Cardiac muscle cell (in vitro differentiated cells and primary cell): ENCODE data around the gene TAF10. TPM values are rescaled to one million over a fixed set of nuclear protein-coding genes. Genes with fewer than 3 reads are reported as not detected.

Source experiments
- DNase-seq, 2 donors: peaks; one replicate each; pipeline versions ENCODE4 v3.0.0 to v3.0.0-alpha.2; 2010 to 2017; ENCODE audit warnings: low read depth in 1 of 2, low spot score in 1 of 2
- H3K27ac ChIP-seq: fragments of 200-600 bp; sonication (generic); 2 replicates; pipeline ENCODE4 v1.5.1; 2016
- H3K27me3 ChIP-seq: fragments of 200-600 bp; sonication (generic); 2 replicates; pipeline ENCODE4 v1.6.0; 2016; ENCODE audit warnings: control low read depth
- H3K36me3 ChIP-seq: fragments of 200-600 bp; sonication (generic); 2 replicates; pipeline ENCODE4 v1.5.1; 2016; ENCODE audit warnings: control low read depth
- H3K4me1 ChIP-seq: fragments of 200-600 bp; sonication (generic); 2 replicates; pipeline ENCODE4 v1.8.1; 2017; ENCODE audit warnings: low read depth, mild to moderate bottlenecking, mixed run types
- H3K4me3 ChIP-seq: fragments of 200-600 bp; sonication (generic); 2 replicates; pipeline ENCODE4 v1.5.1; 2016; ENCODE audit warnings: mild to moderate bottlenecking
- H3K9me3 ChIP-seq: fragments of 200-600 bp; sonication (generic); 2 replicates; pipeline ENCODE4 v1.5.1; 2017; ENCODE audit warnings: low read depth, mild to moderate bottlenecking, control low read depth
- CTCF ChIP-seq: IDR thresholded peaks from 2 replicates; pipeline ENCODE4 v1.5.1; 2012; ENCODE audit warnings: low read depth, mild to moderate bottlenecking, low read length
- polyA plus RNA-seq: library from polyadenylated mRNA; unstranded; fragments of >200 nt; fragmentation: Nextera tagmentation; extraction: Ambion mirVana; gene quantifications from 2 replicates; pipeline ENCODE4 v1.2.1, GENCODE V29; 2016
- total RNA-seq: library from RNA; depleted of rRNA; stranded (reverse); fragments of >200 nt; gene quantifications from 2 replicates; pipeline ENCODE4 v1.2.3, GENCODE V29; 2016

Gene TAF10
- total and polyA plus RNA-seq, 2 experiments from 2014 or later = 72.6 to 316 TPM

GRCh38 chr11:6622261-6623171 is 10.5 kb upstream of the TAF10 start:
- DNase-seq = no peak
- peaks cover 25% of the 10 kb centered on the region for H3K36me3 ChIP-seq
- TF ChIP-seq CTCF = no peak
- no peaks in the 10 kb centered on the region for H3K9me3 ChIP-seq
- no peak overlapping the region for H3K27ac ChIP-seq
- H3K4me1 ChIP-seq = no peaks in the 10 kb centered on the region
- no peaks in the 10 kb centered on the region for H3K27me3 ChIP-seq
- no peak overlapping the region for H3K4me3 ChIP-seq

GRCh38 chr11:6621711-6622211 is 9.7 kb upstream of the TAF10 start:
- H3K27ac ChIP-seq = no peak overlapping the region
- no peaks in the 10 kb centered on the region for H3K4me1 ChIP-seq
- no peaks in the 10 kb centered on the region for H3K9me3 ChIP-seq
- no peaks in the 10 kb centered on the region for H3K27me3 ChIP-seq
- TF ChIP-seq CTCF = no peak
- no peak overlapping the region for H3K4me3 ChIP-seq
- H3K36me3 ChIP-seq = peaks cover 19% of the 10 kb centered on the region
- DNase-seq = no peak

- peaks cover 9% of the 10 kb centered on the region for H3K36me3 ChIP-seq
- DNase-seq = no peak
- no peaks in the 10 kb centered on the region for H3K9me3 ChIP-seq
- no peaks in the 10 kb centered on the region for H3K27me3 ChIP-seq
- no peak for TF ChIP-seq CTCF
- no peaks in the 10 kb centered on the region for H3K4me1 ChIP-seq
- no peak overlapping the region for H3K4me3 ChIP-seq
- H3K27ac ChIP-seq = no peak overlapping the region
Measured at GRCh38 chr11:6620636-6621035, 8.6 kb upstream of the TAF10 start.

- no peaks in the 10 kb centered on the region for H3K4me1 ChIP-seq
- no peak for TF ChIP-seq CTCF
- no peaks in the 10 kb centered on the region for H3K27me3 ChIP-seq
- H3K9me3 ChIP-seq = no peaks in the 10 kb centered on the region
- DNase-seq = peak; percentile 94 to 95
- peak within 1 kb of the TSS; percentile 63 for H3K4me3 ChIP-seq
- H3K36me3 ChIP-seq = no peaks in the 10 kb centered on the region
- H3K27ac ChIP-seq = peak within 1 kb of the TSS; percentile 70
Measured at GRCh38 chr11:6619004-6619745, 7.2 kb upstream of the TAF10 start, which contains the start of gene TPP1. TPP1 (minus strand) TSS chr11:6619422; CDS start chr11:6619400, 22 bp downstream.

- DNase-seq = peak in 1 of 2 donors; percentile 89
- Histone ChIP-seq H3K27me3 (no peaks in the 10 kb centered on the region), H3K27ac (peak overlapping the region; percentile 70), H3K4me1 (no peaks in the 10 kb centered on the region), H3K4me3 (peak overlapping the region; percentile 63), H3K36me3 (no peaks in the 10 kb centered on the region), H3K9me3 (no peaks in the 10 kb centered on the region)
- peak; percentile 16 for TF ChIP-seq CTCF
Measured at GRCh38 chr11:6618117-6619003, 6.3 kb upstream of the TAF10 start.
